Osteoblast (primary cell): Measurements from ENCODE around the gene TBCA. TPM values are rescaled to one million over a fixed set of nuclear protein-coding genes. Genes with fewer than 3 reads are reported as not detected.
A peak's percentile ranks its signal among the peaks of the same experiment; 100 is the strongest.

ENCODE experiments used
- DNase-seq: peaks from one replicate; pipeline ENCODE4 v3.0.0; 2011; ENCODE audit warnings: low spot score, mixed read lengths; ENCODE audit not compliant: insufficient read length; ENCODE audit errors: missing footprints
- H2AFZ ChIP-seq: 2 replicates; pipeline ENCODE4 v1.6.0; 2011; ENCODE audit warnings: mild to moderate bottlenecking, low read length
- H3K27ac ChIP-seq: 2 replicates; pipeline ENCODE4 v1.5.1; 2011; ENCODE audit warnings: mild to moderate bottlenecking, low read depth, low read length, moderate library complexity
- H3K27me3 ChIP-seq: 2 replicates; pipeline ENCODE4 v1.6.0; 2012; ENCODE audit warnings: mild to moderate bottlenecking, control low read depth, inconsistent platforms, low read length, moderate library complexity; ENCODE audit not compliant: insufficient read depth
- H3K36me3 ChIP-seq: 2 replicates; pipeline ENCODE4 v1.5.1; 2011; ENCODE audit warnings: mild to moderate bottlenecking, low read length, control low read depth, moderate library complexity; ENCODE audit not compliant: insufficient read depth
- H3K4me1 ChIP-seq: 2 replicates; pipeline ENCODE4 v1.5.1; 2011; ENCODE audit warnings: mild to moderate bottlenecking, low read length, control low read depth, moderate library complexity; ENCODE audit not compliant: insufficient read depth
- H3K4me2 ChIP-seq: 2 replicates; pipeline ENCODE4 v1.6.0; 2011; ENCODE audit warnings: mild to moderate bottlenecking, low read length; ENCODE audit not compliant: insufficient read depth
- H3K4me3 ChIP-seq: fragments of 200-600 bp; sonication (generic); 3 replicates; pipeline ENCODE4 v1.5.1; 2012; ENCODE audit warnings: mild to moderate bottlenecking, low read length, inconsistent platforms; ENCODE audit not compliant: insufficient read depth
- H3K79me2 ChIP-seq: 2 replicates; pipeline ENCODE4 v1.6.0; 2012; ENCODE audit warnings: mild to moderate bottlenecking, low read length, control low read depth, inconsistent platforms; ENCODE audit not compliant: insufficient read depth
- H3K9me3 ChIP-seq: 2 replicates; pipeline ENCODE4 v1.5.1; 2011; ENCODE audit warnings: low read depth, low read length, control low read depth
- H4K20me1 ChIP-seq: 2 replicates; pipeline ENCODE4 v1.6.0; 2012; ENCODE audit warnings: mild to moderate bottlenecking, low read length, control low read depth; ENCODE audit not compliant: insufficient read depth
- CTCF ChIP-seq: IDR thresholded peaks from 2 replicates; pipeline ENCODE4 v1.5.1; 2011; ENCODE audit warnings: mild to moderate bottlenecking, low read depth, low read length, moderate library complexity; ENCODE audit errors: extremely low read depth
- total RNA-seq: library from RNA; depleted of rRNA; stranded (reverse); fragments of >200 nt; gene quantifications from 2 replicates; pipeline ENCODE4 v1.2.3, GENCODE V29; 2012

Gene TBCA
- total RNA-seq, 1 donor: 113 TPM

DNA sequence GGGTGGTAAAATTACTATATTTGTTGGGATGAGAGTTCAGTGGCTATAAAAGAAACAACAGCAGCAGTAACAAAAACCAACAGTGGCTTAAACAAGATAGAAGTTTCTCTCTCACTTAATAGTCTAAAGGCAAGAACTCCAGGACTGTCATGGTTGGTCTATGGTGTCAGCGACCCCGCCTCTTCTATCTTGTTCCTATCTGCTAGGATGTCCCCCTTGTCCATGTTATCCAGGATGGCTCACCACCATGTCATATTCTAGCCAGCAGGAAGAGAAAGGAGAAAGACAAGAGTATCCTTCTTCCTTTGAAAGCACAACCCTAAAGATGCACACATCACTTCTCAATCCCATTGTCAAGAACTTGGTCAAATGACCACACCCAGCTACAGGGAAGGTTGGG is 126.4 kb downstream of the TBCA start:
- Histone ChIP-seq H3K27me3 (peaks cover 71% of the 10 kb centered on the region), H3K36me3 (no peaks in the 10 kb centered on the region)

DNA sequence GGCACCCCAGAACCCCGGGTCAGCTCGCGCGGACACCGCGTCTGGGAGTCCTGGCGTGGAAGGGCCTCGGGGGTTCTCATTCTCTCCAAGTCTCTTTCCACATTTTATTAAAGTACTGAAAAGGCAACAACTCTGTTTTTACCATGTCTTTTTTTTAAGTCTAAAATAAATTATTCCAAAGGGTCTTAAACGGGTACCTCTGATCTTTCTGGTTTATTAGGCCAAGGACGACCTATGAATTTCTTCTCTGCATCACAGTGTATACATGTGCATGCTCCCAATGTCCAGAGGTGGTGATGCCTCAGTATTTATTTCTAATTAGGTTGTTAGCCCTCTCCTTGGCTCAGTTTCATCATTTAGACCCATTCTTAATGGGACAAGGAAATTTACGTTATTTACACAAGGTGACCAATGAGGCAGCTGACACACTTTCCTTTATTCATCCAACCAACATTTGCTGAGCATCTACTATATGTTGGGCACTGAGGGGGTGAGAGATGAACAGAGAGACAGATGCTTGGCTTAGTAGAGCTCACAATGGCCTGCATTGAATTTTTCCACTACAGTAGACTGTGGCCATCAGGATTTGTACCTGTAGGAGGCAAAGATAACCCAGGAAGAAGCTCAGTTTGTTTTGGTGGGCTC is 130.0 kb downstream of the TBCA start:
- no peak for TF ChIP-seq CTCF
- no peak for DNase-seq
- Histone ChIP-seq H2AFZ (no peak overlapping the region), H3K9me3 (no peaks in the 10 kb centered on the region), H4K20me1 (no peaks in the 10 kb centered on the region), H3K4me3 (no peak overlapping the region), H3K36me3 (no peaks in the 10 kb centered on the region), H3K27me3 (peaks cover 96% of the 10 kb centered on the region), H3K4me2 (no peak overlapping the region), H3K79me2 (no peaks in the 10 kb centered on the region), H3K4me1 (no peaks in the 10 kb centered on the region), H3K27ac (no peak overlapping the region)

More for the DNA sequence above, 126.4 kb downstream of the TBCA start:
- no peak for TF ChIP-seq CTCF
- no peak overlapping the region for H3K4me2 ChIP-seq
- no peak for DNase-seq
- no peak overlapping the region for H2AFZ ChIP-seq
- no peak overlapping the region for H3K4me3 ChIP-seq
- no peaks in the 10 kb centered on the region for H3K9me3 ChIP-seq
- no peaks in the 10 kb centered on the region for H3K4me1 ChIP-seq
- H3K27ac ChIP-seq: no peak overlapping the region
- no peaks in the 10 kb centered on the region for H3K79me2 ChIP-seq
- no peaks in the 10 kb centered on the region for H4K20me1 ChIP-seq

- no peak overlapping the region for H3K27ac ChIP-seq
- H3K4me3 ChIP-seq: peak overlapping the region; percentile 28
- no peaks in the 10 kb centered on the region for H3K36me3 ChIP-seq
- peaks cover 3% of the 10 kb centered on the region for H4K20me1 ChIP-seq
- no peaks in the 10 kb centered on the region for H3K4me1 ChIP-seq
- H3K9me3 ChIP-seq: no peaks in the 10 kb centered on the region
- peak; percentile 93 for DNase-seq
- peak overlapping the region; percentile 77 for H3K4me2 ChIP-seq
- peak; percentile 21 for TF ChIP-seq CTCF
- peaks cover 96% of the 10 kb centered on the region for H3K27me3 ChIP-seq
- H2AFZ ChIP-seq: no peak overlapping the region
- no peaks in the 10 kb centered on the region for H3K79me2 ChIP-seq
These were observed 130.8 kb downstream of the TBCA start for GRCh38 chr5:77645158-77645994.
